WERI-Rb-1 (cell line): ENCODE data around the gene WSB1.

Experiments
- DNase-seq: peaks from one replicate; pipeline ENCODE4 v3.0.0-alpha.2; 2020
- H3K27ac ChIP-seq: fragments of 250-450 bp; sonication (Bioruptor Pico); 2 replicates; pipeline ENCODE4 v1.5.1; 2020; ENCODE audit warnings: mild to moderate bottlenecking, moderate library complexity
- H3K27me3 ChIP-seq: fragments of 250-450 bp; sonication (Bioruptor Pico); 2 replicates; pipeline ENCODE4 v1.5.1; 2021; ENCODE audit warnings: mild to moderate bottlenecking, low read depth, moderate library complexity; ENCODE audit not compliant: insufficient read depth, severe bottlenecking
- H3K36me3 ChIP-seq: fragments of 250-450 bp; sonication (Bioruptor Pico); 2 replicates; pipeline ENCODE4 v1.5.1; 2020; ENCODE audit warnings: mild to moderate bottlenecking, moderate library complexity
- H3K4me3 ChIP-seq: 2 replicates; pipeline ENCODE4 v1.5.1; 2011; ENCODE audit warnings: low read depth, mild to moderate bottlenecking, control low read depth, low read length
- H3K9me3 ChIP-seq: fragments of 250-450 bp; sonication (Bioruptor Pico); 2 replicates; pipeline ENCODE4 v1.5.1; 2021; ENCODE audit warnings: mild to moderate bottlenecking, moderate library complexity; ENCODE audit not compliant: severe bottlenecking
- TF ChIP-seq, protein P1 (sequence below): IDR thresholded peaks from 2 replicates; pipeline ENCODE4 v1.5.1; 2011; ENCODE audit warnings: low read depth, mild to moderate bottlenecking, control low read depth, inconsistent platforms, low read length

The WSB1 gene

DNA sequence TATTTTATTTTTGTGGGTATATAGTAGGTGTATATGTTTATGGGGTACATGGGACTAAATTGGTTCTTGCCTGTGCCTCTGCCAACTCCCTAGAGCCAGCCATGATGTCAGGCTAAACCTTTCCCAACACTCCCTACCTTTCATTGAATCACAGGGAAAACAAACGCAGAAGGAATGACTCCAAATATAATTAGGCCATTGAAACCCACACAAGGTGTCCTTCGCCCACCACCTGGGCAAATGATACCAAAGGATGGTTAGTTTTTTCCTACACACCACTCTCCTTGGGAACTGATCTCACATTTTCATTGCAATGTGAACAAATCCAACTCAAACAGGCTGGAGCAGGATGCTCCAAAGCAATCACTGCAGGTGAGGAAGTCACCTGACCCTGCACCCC lies 27.5 kb downstream of the WSB1 start:
- Histone ChIP-seq H3K27me3 (no peaks in the 10 kb centered on the region), H3K9me3 (no peaks in the 10 kb centered on the region), H3K36me3 (peaks cover 20% of the 10 kb centered on the region), H3K4me3 (no peak overlapping the region), H3K27ac (no peak overlapping the region; the same call in 1 of the 2 replicates)
- DNase-seq, result no peak
- TF ChIP-seq, protein P1, sequence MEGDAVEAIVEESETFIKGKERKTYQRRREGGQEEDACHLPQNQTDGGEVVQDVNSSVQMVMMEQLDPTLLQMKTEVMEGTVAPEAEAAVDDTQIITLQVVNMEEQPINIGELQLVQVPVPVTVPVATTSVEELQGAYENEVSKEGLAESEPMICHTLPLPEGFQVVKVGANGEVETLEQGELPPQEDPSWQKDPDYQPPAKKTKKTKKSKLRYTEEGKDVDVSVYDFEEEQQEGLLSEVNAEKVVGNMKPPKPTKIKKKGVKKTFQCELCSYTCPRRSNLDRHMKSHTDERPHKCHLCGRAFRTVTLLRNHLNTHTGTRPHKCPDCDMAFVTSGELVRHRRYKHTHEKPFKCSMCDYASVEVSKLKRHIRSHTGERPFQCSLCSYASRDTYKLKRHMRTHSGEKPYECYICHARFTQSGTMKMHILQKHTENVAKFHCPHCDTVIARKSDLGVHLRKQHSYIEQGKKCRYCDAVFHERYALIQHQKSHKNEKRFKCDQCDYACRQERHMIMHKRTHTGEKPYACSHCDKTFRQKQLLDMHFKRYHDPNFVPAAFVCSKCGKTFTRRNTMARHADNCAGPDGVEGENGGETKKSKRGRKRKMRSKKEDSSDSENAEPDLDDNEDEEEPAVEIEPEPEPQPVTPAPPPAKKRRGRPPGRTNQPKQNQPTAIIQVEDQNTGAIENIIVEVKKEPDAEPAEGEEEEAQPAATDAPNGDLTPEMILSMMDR, result no peak

DNA sequence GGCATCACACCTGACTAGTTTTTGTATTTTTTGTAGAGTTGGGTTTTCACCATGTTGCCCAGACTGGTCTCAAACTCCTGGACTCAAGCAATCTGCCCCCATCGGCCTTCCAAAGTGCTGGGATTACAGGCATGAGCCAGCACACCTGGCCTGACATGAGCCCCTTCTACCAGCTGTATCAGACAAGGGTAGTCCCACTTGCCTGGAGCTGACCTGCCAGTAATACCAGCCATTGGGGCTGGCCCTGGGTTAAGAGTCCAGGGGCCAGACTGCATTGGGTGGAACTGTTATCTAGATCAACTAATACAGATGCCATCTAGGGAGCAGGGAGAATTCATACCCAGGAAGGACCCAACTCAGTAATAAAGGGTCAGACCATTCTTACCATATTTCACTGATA lies 28.1 kb downstream of the WSB1 start:
- Histone ChIP-seq H3K4me3 (no peak overlapping the region), H3K27me3 (no peaks in the 10 kb centered on the region), H3K27ac (no peak overlapping the region), H3K36me3 (peaks cover 13% of the 10 kb centered on the region), H3K9me3 (no peaks in the 10 kb centered on the region)
- no peak for DNase-seq
- TF ChIP-seq, protein P1, result no peak

DNA sequence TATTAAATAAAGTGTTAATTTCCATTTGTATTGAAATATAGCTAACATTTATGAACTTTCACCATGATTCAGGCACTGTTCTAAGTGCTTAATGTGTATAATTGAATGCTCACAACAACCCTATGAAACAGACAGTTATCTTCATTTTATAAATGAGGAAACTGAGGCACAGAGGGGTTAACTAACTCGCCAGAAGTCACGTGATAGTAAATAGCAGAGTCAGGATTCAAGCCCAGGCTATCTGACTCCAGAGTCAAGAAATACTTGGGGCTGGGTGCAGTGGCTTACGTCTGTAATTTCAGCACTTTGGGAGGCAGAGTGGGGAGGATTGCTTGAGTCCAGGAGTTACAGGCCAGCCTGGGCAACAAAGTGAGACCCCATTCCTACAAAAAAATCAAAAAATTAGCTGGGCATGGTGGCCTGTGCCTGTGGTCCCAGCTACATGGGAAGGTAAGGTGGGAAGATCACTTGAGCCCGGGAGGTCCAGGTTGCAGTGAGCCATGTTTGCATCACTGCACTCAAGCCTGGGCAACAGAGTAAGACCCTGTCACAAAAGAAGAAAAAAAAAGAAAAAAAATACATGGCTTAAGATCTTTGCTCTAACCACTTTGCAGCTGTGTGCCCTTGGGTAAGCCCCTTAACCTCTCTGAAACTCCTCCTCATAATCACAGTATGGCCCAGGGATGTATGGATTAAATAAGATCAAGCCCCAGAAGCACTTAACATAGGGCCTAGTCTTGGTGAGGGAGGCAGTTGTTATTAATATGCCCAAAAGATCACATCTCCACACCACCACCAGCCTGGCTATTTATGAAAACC lies 29.0 kb downstream of the WSB1 start:
- Histone ChIP-seq H3K9me3 (no peaks in the 10 kb centered on the region), H3K27me3 (no peaks in the 10 kb centered on the region), H3K4me3 (no peak overlapping the region), H3K27ac (no peak overlapping the region), H3K36me3 (peaks cover 11% of the 10 kb centered on the region)
- DNase-seq, result no peak
- TF ChIP-seq, protein P1, result no peak

DNA sequence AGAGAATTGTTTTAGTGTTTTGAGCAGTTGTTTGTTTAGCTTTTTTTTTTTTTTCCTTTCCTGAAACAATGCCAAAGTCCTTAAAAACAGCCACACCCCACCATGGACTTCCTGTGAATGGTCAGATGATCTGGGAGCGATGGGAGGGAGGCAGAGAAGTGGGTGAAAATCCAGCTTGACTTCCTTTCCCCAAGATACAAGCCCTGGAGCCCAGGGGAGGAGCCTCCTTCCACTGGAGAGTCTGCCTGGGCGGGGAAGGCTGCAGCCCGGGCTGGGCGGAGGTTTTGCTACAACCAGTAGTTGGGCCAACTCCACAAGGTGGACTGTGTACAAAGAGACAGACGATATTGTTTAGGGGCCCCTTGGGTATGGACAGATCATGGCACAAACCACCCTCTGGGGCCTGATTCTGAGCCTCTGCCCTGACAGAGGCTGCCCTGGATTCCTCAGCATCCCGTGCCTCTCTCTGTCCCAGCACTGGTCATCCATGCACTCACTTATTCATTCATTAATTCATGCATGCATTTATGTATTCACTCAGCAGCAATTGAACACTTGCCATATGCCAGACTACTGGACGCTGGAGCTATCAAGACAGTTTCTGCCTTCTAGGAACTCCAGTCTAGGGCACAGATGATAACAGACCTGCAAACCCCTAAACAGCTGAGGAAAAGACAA lies 29.8 kb downstream of the WSB1 start:
- peaks cover 3% of the 10 kb centered on the region for H3K36me3 ChIP-seq
- H3K9me3 ChIP-seq, result no peaks in the 10 kb centered on the region
- DNase-seq, result no peak
- TF ChIP-seq, protein P1, result no peak
- no peak overlapping the region for H3K4me3 ChIP-seq
- H3K27me3 ChIP-seq, result no peaks in the 10 kb centered on the region
- no peak overlapping the region for H3K27ac ChIP-seq

DNA sequence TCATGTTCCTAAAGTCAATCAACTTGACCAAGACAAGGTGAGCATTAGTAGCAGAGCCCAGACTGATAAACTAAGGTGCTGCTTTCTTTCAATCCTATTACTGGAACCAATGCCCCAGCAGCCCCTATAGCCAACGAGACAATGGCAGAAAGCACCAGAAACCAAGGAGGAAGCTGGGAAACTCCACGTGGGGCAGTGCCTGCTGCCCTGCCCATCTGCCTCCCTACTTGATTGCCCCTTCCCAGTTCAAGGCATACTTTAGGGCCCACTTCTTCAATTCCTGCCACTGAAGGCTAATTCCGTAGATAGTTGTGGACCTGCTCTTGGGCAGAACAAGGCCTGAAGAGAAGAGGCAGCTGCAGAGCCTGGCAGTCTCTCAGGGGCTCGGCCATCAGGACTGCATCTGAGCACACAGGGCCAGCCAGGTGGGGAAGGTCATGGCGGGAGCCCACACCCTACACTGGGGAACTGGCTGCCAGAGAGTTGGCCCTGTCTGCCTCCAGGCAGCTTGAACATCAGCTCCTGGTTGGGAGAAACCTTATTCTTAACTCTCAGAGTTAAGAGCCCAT lies 30.9 kb downstream of the WSB1 start:
- DNase-seq, result no peak
- Histone ChIP-seq H3K27ac (no peak overlapping the region), H3K27me3 (no peaks in the 10 kb centered on the region), H3K9me3 (no peaks in the 10 kb centered on the region), H3K36me3 (no peaks in the 10 kb centered on the region), H3K4me3 (no peak overlapping the region)
- TF ChIP-seq, protein P1, result no peak
